ENCODE data around the gene CEBPA. TPM values are rescaled to one million over a fixed set of nuclear protein-coding genes. Genes with fewer than 3 reads are reported as not detected.
A peak's percentile ranks its signal among the peaks of the same experiment; 100 is the strongest.

The CEBPA gene
- total RNA-seq, 1 donor from 2014 or later = 2.4 TPM

GRCh38 chr19:33261511-33262189 lies 40.7 kb downstream of the CEBPA start:
- no peak for DNase-seq
- ATAC-seq = peak; percentile 65

GRCh38 chr19:33260628-33261418 lies 41.5 kb downstream of the CEBPA start:
- ATAC-seq = peak; percentile 70
- intact Hi-C loops (cut with micrococcal nuclease) = no loop called here
- DNase-seq = peak; percentile 59

More at GRCh38 chr19:33261511-33262189, 40.7 kb downstream of the CEBPA start:
- intact Hi-C loops (cut with micrococcal nuclease) = no loop called here

GRCh38 chr19:33259539-33259938 lies 42.8 kb downstream of the CEBPA start:
- intact Hi-C loops (cut with micrococcal nuclease) = no loop called here
- DNase-seq = no peak

GRCh38 chr19:33257828-33258227 lies 44.5 kb downstream of the CEBPA start:
- DNase-seq (no peak), ATAC-seq (no peak)
- intact Hi-C loops (cut with micrococcal nuclease) = no loop called here

More at GRCh38 chr19:33259539-33259938, 42.8 kb downstream of the CEBPA start:
- peak; percentile 45 for ATAC-seq

- intact Hi-C loops (cut with micrococcal nuclease) = no loop called here
- ATAC-seq (no peak), DNase-seq (no peak)
Measured at GRCh38 chr19:33256261-33256660, 46.1 kb downstream of the CEBPA start.

- intact Hi-C loops (cut with micrococcal nuclease) = no loop called here
- DNase-seq (no peak), ATAC-seq (no peak)
Measured at GRCh38 chr19:33255781-33256180, 46.6 kb downstream of the CEBPA start.

GRCh38 chr19:33254245-33254824 lies 48.0 kb downstream of the CEBPA start:
- DNase-seq (no peak), ATAC-seq (no peak)
- intact Hi-C loops (cut with micrococcal nuclease) = no loop called here

GRCh38 chr19:33252971-33253370 lies 49.4 kb downstream of the CEBPA start:
- DNase-seq (peak; percentile 27), ATAC-seq (no peak)
- intact Hi-C loops (cut with micrococcal nuclease) = no loop called here

GRCh38 chr19:33252418-33252962 lies 49.8 kb downstream of the CEBPA start:
- intact Hi-C loops (cut with micrococcal nuclease) = no loop called here

GRCh38 chr19:33251526-33252090 lies 50.7 kb downstream of the CEBPA start:
- intact Hi-C loops (cut with micrococcal nuclease) = no loop called here
- no peak for ATAC-seq
- peak; percentile 7 for DNase-seq

More at GRCh38 chr19:33252418-33252962, 49.8 kb downstream of the CEBPA start:
- ATAC-seq (no peak), DNase-seq (peak; percentile 0)

- DNase-seq = peak; percentile 15
- intact Hi-C loops (cut with micrococcal nuclease) = no loop called here
- no peak for ATAC-seq
Measured at GRCh38 chr19:33251076-33251475, 51.3 kb downstream of the CEBPA start.

GRCh38 chr19:33250500-33250899 lies 51.8 kb downstream of the CEBPA start:
- intact Hi-C loops (cut with micrococcal nuclease) = no loop called here
- no peak for ATAC-seq
- DNase-seq = peak; percentile 1

Other genes starting within 250 kb of the CEBPA start
- gene RHPN2, start 237.6 kb downstream of the CEBPA start, total RNA-seq = 2.4 TPM
- gene GPATCH1, start 221.4 kb downstream of the CEBPA start, total RNA-seq = 5.4 TPM
- not detected for gene WDR88, start 170.4 kb downstream of the CEBPA start, total RNA-seq
- 19.5 TPM for gene LRP3, start 108.2 kb downstream of the CEBPA start, total RNA-seq
- gene SLC7A10, start 76.7 kb downstream of the CEBPA start, total RNA-seq = not detected
- gene CEBPG, start 71.2 kb upstream of the CEBPA start, total RNA-seq = 17.0 TPM
- gene PEPD, start 219.3 kb upstream of the CEBPA start, total RNA-seq = 27.3 TPM

Data from left ventricle myocardium superior (tissue), 1 donor.